Hematopoietic multipotent progenitor cell treated with erythropoietin and hydrocortisone succinate and interleukin-3 and kit ligand, for 4 days (in vitro differentiated cells): ENCODE results near the gene TIMMDC1.

ENCODE experiments used
- DNase-seq: peaks from one replicate; pipeline ENCODE4 v3.0.0-alpha.2; 2015

The TIMMDC1 gene, protein sequence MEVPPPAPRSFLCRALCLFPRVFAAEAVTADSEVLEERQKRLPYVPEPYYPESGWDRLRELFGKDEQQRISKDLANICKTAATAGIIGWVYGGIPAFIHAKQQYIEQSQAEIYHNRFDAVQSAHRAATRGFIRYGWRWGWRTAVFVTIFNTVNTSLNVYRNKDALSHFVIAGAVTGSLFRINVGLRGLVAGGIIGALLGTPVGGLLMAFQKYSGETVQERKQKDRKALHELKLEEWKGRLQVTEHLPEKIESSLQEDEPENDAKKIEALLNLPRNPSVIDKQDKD

GRCh38 chr3:119498186-119499011 is at the start of gene TIMMDC1:
Gene TIMMDC1, plus strand, starts transcription at chr3:119498547. Its CDS starts 187 bp downstream, at chr3:119498734.
- peak; percentile 99 for DNase-seq

DNA sequence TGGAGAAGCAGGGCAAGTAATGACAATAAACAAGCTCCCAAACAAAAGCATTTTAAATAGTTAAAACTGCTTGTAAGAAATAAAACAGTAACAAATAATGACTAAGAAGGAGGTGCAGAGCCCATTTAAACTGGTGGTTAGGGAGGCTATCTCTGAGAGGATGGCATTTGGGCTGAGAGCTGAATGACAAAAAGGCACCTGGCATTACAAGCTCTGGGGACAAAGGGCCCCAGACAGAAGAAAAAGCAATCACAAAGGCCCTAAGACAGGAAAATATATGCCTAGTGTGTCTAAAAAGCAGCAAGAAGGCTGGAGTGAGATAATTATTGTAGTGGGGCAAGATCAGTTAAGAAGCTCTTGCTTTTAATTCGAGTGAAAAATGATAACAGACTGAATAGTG is 44.5 kb upstream of the TIMMDC1 start:
- no peak for DNase-seq

DNA sequence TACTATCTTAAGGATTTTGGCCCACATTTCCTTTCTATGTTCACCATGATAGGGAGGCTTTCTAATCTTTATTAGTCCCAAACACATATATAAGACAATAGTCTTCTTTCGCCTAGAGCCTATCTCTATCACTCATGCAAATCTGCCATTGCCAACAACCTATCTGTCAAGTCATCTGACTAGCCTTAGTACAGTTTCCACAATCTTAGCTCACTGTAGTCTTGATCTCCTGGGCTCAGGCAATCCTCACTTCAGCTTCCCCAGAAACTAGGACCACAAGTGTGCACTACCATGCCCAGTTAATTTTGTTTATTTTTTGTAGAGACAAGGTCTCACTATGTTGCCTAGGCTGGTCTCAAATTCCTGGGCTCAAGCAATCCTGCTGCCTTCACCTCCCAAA is 41.9 kb upstream of the TIMMDC1 start:
- peak; percentile 8 for DNase-seq

- no peak for DNase-seq
Observed at GRCh38 chr3:119457246-119457645, 41.1 kb upstream of the TIMMDC1 start.

GRCh38 chr3:119463171-119464169 is 34.9 kb upstream of the TIMMDC1 start, which contains the start of gene TMEM39A:
Gene TMEM39A, minus strand, starts transcription at chr3:119463615. Its CDS starts 1,541 bp downstream, at chr3:119462074.
- peak; percentile 100 for DNase-seq

DNA sequence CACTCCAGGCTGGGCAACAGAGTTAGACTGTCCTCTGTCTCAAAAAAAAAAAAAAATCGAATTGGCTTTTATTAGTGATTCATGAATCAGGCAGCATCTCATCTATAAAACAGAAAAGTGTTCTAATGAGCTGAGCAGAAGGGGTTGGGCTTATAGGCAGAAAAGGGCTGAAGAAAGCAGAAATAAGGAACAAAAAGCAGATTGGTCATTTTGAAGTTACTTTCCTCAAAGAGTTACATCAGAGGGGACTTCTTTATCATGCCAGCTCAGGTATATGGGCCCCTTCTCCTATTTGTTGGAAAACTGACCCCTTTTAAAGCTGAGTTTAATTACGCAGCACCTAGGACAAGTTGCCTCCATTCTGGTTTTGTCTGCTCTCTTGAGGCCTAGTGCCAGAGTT is 30.3 kb upstream of the TIMMDC1 start:
- DNase-seq, result peak; percentile 57

DNA sequence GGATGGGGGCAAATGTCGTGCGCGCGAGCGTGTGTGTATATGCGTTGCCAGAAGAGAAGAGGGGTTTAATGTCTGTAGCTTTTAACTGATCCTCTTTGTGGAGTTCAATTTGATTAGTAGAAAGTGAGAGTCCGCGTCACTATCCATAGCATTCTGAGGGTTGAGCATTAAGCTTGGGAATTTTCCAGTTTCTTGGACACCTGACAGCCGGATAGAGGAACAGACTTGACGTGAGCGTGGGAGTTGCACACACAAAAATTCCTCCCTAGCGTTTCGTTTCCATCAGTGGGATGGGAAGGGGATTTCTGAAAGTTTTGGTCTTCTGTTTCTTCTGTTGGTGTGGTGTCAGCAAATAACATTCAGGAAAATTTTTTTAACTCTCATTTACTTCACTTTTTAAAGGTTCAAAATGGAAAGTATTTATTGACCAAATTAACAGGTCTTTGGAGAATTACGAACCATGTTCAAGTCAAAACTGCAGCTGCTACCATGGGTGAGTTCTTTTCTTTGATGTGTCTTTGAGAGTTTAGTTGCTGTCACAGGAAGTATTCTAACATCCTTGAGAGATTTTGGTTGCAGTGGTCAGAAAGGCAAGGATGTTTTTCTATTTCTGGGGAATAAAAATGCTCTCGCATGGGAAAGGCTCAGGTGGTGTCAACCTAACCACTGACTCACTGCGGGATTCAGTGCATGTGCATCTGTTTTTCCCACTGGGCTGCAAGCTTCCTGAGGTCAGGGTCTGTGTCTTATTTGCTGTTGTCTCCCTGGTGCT is 28.7 kb upstream of the TIMMDC1 start:
- peak; percentile 9 for DNase-seq

DNA sequence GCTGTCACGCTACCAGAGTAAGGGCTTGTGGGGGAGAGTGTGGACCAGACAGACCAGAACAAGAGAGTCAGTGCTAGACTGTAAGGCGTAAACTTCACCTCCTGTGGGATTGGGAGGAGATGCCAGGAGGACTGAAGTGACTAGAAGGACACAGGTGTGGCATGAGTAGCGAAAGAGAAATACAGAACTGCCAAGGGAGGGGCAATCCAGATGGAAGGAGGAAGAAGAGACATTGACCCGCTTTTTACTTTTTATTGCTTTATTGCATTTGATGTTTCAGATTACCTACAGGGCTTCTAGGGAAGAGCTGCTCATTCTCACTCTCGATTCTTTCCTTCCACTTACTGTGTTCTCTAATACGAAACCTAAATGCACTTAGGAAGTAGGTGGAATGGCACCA is 27.5 kb upstream of the TIMMDC1 start:
- DNase-seq, result no peak

DNA sequence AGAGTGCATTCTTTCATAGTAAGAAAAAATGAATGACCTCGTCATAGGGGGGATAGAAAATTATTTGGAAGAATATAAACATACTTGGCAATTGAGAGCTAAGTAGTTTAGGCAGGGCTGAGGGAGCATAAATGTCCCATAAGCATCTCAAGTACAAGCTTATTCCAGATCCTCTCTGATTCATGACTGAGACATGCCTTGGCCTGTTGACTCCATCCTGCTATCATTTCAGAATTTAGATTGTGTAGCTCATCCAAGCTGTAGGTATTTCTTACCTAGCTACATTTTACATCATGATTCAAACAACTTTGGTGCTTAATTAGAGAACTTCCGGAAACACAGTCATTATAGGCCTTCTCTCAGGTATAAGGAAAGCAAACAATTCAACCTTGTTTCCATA is 17.3 kb upstream of the TIMMDC1 start:
- no peak for DNase-seq

DNA sequence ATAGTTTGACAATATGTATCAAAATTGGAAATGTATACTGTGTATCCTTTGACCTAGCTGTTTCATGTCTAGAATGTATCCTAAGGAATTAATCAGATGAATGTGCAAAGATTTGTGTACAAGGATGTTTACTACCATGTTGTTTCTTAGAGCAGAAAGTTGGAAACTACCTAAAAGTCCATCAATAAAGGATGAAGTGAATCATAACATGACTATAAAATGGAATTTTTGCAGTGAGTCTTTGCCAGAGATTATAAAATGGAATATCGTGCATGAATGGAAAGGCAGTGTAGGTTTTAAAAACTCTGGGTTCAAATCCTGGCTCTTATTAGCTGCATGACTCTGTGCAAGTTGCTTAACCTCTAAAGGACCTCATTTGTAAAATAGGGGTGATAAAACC is 15.2 kb upstream of the TIMMDC1 start:
- no peak for DNase-seq

DNA sequence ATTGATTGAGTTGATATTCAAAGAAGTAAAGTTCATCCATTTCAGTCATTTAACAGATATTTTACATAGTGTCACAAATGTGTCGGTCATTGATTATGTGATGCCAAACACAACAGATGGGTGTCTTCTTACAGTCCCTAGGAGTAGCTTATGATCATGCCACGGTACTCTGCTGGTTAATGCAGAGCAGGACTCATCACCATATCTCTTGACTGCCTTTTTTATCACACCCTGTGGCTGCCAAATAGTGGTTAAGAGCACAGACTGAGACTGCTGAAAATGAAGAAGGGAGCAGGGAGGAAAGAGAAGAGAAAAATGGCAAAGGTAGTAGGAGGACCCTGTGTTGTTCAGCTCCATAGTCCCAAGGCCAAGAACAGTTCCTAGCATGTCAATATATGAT is 12.8 kb upstream of the TIMMDC1 start:
- DNase-seq, result no peak

DNA sequence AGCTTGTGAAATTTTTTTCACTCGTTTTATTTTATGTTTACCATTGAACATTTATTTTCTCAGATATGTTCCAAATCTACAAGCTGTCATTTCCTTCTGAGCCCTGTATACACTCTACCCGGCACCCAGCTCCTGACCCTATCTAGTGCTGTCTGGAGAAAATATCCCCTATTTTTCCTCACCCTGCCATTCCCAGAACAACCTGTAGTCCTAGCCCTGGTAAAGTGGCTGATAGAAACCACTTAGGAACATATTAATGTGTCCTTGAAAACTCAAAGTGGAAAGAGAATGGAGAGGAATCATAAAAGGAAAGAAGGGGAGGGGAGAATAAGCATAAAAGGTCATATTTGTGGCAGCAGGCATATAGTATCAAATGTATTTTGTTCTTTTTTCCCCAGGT is 8.2 kb upstream of the TIMMDC1 start:
- DNase-seq, result no peak

DNA sequence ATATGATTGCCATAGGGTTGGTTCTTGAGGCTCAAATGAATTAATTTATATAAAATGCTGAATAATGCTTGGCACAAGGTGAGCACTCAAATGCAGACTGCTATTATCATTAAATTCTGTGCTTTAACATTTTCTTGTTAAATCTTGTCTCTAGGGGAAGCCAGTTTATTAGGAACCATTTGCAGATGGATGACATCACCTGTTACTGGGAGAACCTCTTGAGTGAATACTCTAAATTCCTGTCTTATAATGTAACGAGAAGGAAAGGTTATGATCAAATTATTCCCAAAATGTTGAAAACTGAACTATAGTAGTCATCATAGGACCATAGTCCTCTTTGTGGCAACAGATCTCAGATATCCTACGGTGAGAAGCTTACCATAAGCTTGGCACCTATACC is 6.2 kb upstream of the TIMMDC1 start:
- DNase-seq, result no peak

- DNase-seq, result no peak
Observed at GRCh38 chr3:119492810-119493209, 5.5 kb upstream of the TIMMDC1 start.

DNA sequence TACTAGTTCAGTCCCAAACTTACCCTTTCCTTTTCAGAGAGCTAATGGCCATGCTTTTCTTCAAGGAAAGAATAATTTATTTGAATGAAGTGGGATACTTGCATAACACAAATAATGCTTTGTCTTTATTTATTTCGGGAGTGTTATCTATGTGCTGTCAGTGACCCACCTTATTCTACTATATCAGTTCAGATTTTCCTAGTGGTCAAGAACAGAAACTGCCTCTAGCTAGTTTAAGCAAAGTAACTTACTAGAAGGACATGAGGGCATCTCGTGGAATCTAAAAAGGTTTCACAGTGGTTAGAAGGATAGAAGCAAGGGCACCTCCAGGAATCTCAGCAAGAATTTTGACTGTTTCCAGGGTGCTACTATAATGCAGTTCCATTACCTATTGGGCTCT is 3.8 kb upstream of the TIMMDC1 start:
- peak; percentile 28 for DNase-seq

- DNase-seq, result peak; percentile 54
Observed at GRCh38 chr3:119497820-119498185, 544 bp upstream of the TIMMDC1 start.

DNA sequence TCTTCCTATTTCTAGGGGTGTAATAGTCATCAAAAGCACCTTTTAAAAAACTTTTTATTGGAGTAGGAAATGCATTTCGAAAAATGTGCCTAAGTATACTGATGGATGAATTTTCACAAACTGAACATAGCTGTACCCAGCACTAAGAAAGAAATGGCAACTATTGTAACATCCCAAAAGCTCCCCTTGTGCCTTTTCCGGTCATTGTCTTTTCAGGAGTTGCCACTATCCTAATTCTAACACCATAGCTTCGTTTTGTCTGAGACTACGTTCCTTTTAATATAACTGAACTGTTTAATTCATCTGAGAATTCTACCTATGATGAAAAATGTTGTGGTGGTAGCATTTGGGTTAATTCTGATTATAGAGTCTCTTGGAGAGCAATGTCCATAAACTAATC is 1.9 kb downstream of the TIMMDC1 start:
- DNase-seq, result no peak

DNA sequence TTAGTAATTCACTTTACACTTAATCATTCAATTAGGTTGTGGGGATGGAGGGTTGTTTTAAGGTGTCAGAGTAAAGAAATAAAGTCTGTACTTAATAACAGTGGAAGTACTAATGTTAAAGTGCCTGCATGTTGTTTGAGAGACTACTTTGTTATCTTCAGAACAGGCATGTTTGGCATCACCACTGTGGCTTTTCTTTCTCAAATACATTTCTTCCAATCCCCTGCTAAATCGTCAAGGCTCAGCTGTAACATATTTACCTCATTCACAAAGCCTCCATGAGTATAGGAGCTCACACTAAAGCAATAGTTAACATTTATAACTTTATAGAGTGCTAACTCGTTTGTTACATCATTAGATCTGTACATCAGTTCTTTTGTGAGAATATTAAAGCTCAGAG is 2.6 kb downstream of the TIMMDC1 start:
- DNase-seq, result peak; percentile 50

DNA sequence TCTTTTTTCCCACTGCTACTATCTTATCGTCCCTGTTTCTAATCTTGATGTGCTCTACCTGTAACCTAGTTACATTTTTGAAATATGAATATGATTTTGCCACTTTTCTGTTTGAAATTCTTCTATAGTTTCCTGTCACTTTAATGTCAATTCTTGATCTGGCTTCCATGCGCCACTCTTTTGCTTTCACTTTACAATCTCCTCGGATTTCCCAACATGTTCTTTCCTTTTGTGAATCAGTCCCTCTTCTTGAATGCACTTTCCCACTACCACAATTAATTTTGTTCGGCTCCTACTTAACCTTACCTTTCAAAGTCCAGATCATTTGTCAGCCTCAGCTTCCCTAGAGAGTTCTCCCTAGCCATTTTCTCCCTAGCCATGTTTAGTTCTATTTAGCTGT is 8.3 kb downstream of the TIMMDC1 start:
- no peak for DNase-seq

DNA sequence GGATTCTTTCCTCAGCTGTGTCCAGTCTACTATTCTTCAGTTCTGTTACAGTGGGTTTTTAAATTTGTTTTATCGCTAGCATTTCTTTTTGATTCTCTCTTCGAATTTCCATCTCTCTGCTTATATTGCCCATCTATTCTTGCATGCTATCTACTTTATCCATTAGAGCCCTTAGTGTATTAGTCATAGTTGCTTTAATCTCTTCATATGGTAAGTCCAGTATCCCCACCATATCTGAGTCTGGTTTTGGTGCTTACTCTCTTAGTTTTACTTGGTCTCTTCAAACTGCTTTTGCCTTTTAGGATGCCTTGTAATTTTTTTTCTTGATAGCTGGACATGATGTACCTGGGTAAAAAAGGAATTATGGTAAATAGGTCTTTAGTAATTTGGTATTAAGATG is 9.1 kb downstream of the TIMMDC1 start:
- no peak for DNase-seq

GRCh38 chr3:119508172-119508845 is 10.0 kb downstream of the TIMMDC1 start:
- DNase-seq, result peak; percentile 86

DNA sequence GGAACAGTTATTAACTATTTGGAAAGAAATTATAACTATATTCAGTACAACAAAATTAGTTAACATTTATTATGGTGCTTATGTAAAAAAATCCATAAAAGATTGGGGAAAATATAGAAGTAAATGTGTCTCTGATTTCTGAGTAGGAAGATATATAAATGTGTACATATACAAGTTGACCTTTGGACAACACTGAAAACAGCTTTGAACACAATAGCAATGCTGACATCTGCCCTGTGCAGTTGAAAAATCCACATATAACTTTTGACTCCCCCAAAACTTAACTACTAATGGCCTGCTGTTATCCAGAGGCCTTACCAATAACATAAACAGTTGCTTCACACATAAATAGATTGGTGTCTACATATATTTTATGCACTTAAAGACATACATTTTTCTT is 12.3 kb downstream of the TIMMDC1 start:
- no peak for DNase-seq
